Activated CD4-positive, alpha-beta T cell treated with anti-CD3 and anti-CD28 coated beads, Interleukin-2, amount 10 ng/mL, durations not matched to agents 7 days and 5 days (primary cell): Measurements from ENCODE around the gene C1orf198. TPM values are rescaled to one million over a fixed set of nuclear protein-coding genes. Genes with fewer than 3 reads are reported as not detected.

Experiments used
- CTCF ChIA-PET: fragments of 350-600 bp; sonication (Branson Sonifier 250); formaldehyde crosslinking; loops from one replicate; lab custom pipeline; 2021; ENCODE audit warnings: antibody characterized with exemption; lab: Charles Lee
- POLR2A ChIA-PET: fragments of 350-600 bp; sonication (Branson Sonifier 250); formaldehyde crosslinking; loops from one replicate; lab custom pipeline; 2021; ENCODE audit warnings: antibody characterized with exemption; lab: Charles Lee
- DNase-seq: peaks from one replicate; pipeline ENCODE4 v3.0.0-alpha.2; 2020
- H3K27ac Mint-ChIP-seq: one replicate; pipeline ENCODE4 v1.8.0; 2021; ENCODE audit warnings: mild to moderate bottlenecking, moderate library complexity, mixed read lengths
- H3K27me3 Mint-ChIP-seq: one replicate; pipeline ENCODE4 v1.8.0; 2021; ENCODE audit warnings: mixed read lengths
- H3K36me3 Mint-ChIP-seq: one replicate; pipeline ENCODE4 v1.8.0; 2021; ENCODE audit warnings: low read depth, mixed read lengths
- H3K4me1 Mint-ChIP-seq: one replicate; pipeline ENCODE4 v1.8.0; 2021; ENCODE audit warnings: mixed read lengths
- H3K4me3 Mint-ChIP-seq: one replicate; pipeline ENCODE4 v1.8.0; 2021; ENCODE audit warnings: mild to moderate bottlenecking, moderate library complexity, mixed read lengths
- H3K9me3 Mint-ChIP-seq: one replicate; pipeline ENCODE4 v1.8.0; 2021; ENCODE audit warnings: mixed read lengths
- total RNA-seq, 2 experiments: library from RNA; stranded (reverse); gene quantifications; one replicate each; pipeline ENCODE4 v1.2.3, GENCODE V29; 2021

Gene C1orf198
- total RNA-seq, 2 experiments from 2014 or later, result 2.0 to 2.4 TPM

DNA sequence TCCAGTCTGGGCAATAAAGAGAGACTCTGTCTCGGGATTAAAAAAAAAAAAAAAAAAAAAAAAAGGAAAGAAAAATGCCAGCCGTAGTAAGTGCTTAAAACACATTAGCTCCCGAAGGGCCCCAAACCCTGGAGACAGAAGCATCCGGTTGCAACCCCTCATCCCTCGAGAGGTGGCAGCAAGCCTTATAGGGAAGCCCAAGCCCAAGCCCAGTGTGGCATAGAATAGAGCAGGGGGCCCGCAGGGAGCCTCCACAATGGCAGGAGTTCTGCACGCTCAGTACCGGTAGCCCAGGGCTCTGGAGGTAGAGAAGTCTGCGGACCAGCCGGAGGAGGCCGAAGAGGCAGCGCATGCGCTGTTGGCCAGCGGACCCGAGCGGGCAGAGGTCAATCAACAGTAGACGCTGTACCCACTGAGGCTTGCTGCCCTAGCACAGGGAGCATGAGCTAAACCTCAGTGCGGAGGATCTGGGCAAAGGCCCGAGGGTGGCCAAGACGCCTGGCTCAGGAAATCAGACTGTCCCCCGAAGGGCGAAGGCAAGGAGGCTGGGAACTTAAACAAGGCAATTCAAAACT lies 34.1 kb upstream of the C1orf198 start:
- DNase-seq, result no peak
- POLR2A ChIA-PET, result no interaction called here

DNA sequence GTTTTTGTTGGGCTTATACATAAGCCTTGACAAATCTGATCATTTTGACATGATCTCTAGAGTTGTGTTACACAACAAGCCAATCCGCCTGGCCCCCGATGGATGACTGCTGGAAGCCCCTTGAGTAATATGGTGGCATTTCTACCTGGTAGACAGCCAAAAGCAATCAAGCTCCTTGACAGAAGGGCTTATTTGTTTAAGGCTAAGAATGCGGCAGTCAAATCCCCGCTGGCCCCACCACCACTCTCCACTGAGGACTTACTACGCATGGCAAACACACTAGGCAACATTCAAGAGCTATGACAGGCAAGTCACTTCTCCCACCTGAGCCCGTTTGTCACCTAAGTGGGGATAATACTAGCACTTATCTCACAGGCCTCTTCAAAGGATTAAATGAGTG lies 33.4 kb upstream of the C1orf198 start:
- H3K9me3 Mint-ChIP-seq, result no peaks in the 10 kb centered on the region
- CTCF ChIA-PET, result no interaction called here
- H3K27me3 Mint-ChIP-seq, result no peaks in the 10 kb centered on the region
- POLR2A ChIA-PET, result no interaction called here
- no peak overlapping the region for H3K4me3 Mint-ChIP-seq
- peaks cover 18% of the 10 kb centered on the region for H3K36me3 Mint-ChIP-seq
- no peak overlapping the region for H3K27ac Mint-ChIP-seq
- peaks cover 10% of the 10 kb centered on the region for H3K4me1 Mint-ChIP-seq
- no peak for DNase-seq

More for the DNA sequence above, 34.1 kb upstream of the C1orf198 start:
- Mint-ChIP-seq H3K27ac (no peak overlapping the region), H3K36me3 (peaks cover 22% of the 10 kb centered on the region), H3K4me1 (peaks cover 10% of the 10 kb centered on the region), H3K27me3 (no peaks in the 10 kb centered on the region), H3K9me3 (no peaks in the 10 kb centered on the region), H3K4me3 (no peak overlapping the region)
- CTCF ChIA-PET, result interaction anchor here (0.6 kb wide), 1 partner anchor 828 kb away, joined by 3 read pairs; no protein-coding TSS in a partner anchor

DNA sequence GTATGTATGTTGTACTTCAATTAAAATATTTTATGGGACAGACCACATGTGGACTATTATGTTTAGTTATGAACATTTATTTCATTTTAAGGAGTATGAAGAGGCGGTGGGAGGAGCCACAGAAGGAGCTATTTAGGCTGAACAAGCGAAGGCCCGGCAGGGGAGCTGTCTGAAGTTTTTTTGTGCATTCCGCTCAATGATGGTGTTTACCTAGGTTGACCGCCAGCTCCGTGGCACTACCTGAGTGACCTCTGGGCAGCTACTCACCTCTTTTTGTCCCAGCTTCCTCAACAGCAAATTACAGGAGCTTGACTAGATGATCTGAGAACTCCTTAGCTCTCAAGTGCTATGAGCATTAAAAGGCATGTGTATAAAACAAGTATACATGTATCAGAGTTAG lies 32.7 kb upstream of the C1orf198 start:
- ChIA-PET CTCF (interaction anchor here (0.6 to 0.7 kb wide), 2 partner anchors 42 to 310 kb away, joined by 3 to 4 read pairs; no protein-coding TSS in a partner anchor), POLR2A (no interaction called here)
- peaks cover 5% of the 10 kb centered on the region for H3K4me1 Mint-ChIP-seq
- no peak overlapping the region for H3K27ac Mint-ChIP-seq
- no peaks in the 10 kb centered on the region for H3K27me3 Mint-ChIP-seq
- DNase-seq, result no peak
- H3K36me3 Mint-ChIP-seq, result peaks cover 14% of the 10 kb centered on the region
- no peaks in the 10 kb centered on the region for H3K9me3 Mint-ChIP-seq
- H3K4me3 Mint-ChIP-seq, result no peak overlapping the region

DNA sequence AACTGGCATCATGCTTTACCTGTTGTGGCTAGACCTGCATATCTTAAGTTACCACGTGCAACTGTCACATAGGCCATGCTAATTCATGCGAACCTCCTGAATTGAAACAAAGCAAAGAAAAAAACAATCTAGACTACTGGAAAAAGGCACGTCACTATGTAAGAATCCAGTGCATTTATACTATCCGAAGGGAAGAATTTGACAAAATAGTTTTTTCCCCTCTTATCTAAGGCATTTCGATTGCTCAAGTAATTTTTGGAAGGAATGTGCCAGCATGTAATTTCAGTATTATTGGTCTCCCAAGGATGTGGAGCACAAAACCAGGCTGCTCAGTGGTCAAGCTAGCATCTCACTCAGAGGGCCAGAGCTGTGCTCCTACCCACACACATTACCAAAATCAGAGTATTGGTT lies 31.5 kb upstream of the C1orf198 start:
- H3K36me3 Mint-ChIP-seq, result peaks cover 5% of the 10 kb centered on the region
- no peaks in the 10 kb centered on the region for H3K9me3 Mint-ChIP-seq
- no peaks in the 10 kb centered on the region for H3K27me3 Mint-ChIP-seq
- H3K4me3 Mint-ChIP-seq, result no peak overlapping the region
- H3K27ac Mint-ChIP-seq, result no peak overlapping the region
- ChIA-PET CTCF (no interaction called here), POLR2A (no interaction called here)
- no peak for DNase-seq
- no peaks in the 10 kb centered on the region for H3K4me1 Mint-ChIP-seq

DNA sequence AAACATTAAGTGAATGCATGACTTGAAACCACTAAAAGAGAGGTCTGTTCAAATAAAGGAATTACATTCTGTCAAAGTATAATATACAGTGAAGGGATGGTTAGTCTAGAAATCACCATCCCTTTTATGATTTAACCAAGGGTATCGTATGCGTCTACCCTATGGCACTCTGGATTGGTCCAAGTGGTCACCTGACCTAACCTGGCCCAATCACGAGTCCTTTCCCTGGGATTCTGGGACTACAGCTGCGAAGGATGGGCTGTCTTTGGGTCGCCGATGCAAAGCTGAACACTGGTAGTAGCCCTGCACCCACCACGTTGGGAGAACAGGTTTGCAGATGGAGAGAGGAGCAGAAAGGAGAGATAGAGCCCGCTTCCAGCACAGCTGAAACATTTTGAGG lies 30.4 kb upstream of the C1orf198 start:
- no peak for DNase-seq
- no peak overlapping the region for H3K4me3 Mint-ChIP-seq
- H3K27me3 Mint-ChIP-seq, result peaks cover 1% of the 10 kb centered on the region
- no peaks in the 10 kb centered on the region for H3K4me1 Mint-ChIP-seq
- no peak overlapping the region for H3K27ac Mint-ChIP-seq
- peaks cover 3% of the 10 kb centered on the region for H3K36me3 Mint-ChIP-seq
- H3K9me3 Mint-ChIP-seq, result no peaks in the 10 kb centered on the region
- ChIA-PET CTCF (no interaction called here), POLR2A (no interaction called here)

DNA sequence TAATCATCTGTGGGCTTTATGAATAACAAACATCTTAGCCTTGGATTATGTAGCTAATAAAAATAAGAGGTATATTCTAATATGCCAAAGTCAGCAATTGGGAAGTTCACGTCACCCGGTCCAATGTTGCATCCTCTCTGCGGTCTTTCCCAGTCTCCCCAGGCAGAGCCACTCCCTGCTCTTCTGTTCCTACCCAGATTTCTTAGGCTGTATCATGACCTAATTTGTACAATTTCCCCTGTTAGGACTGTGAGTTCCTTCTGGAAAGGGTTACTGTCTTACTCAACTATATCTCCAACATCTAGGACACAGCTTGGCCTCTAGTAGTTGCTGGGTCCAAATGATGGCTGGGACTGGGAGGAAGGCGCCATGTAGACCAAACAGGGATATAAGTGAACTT lies 29.8 kb upstream of the C1orf198 start:
- no peaks in the 10 kb centered on the region for H3K4me1 Mint-ChIP-seq
- H3K27ac Mint-ChIP-seq, result no peak overlapping the region
- ChIA-PET CTCF (no interaction called here), POLR2A (interaction anchor here (0.5 kb wide), 1 partner anchor 1337 kb away, joined by 3 read pairs; no protein-coding TSS in a partner anchor)
- DNase-seq, result no peak
- H3K4me3 Mint-ChIP-seq, result no peak overlapping the region
- H3K27me3 Mint-ChIP-seq, result peaks cover 1% of the 10 kb centered on the region
- peaks cover 2% of the 10 kb centered on the region for H3K36me3 Mint-ChIP-seq
- H3K9me3 Mint-ChIP-seq, result no peaks in the 10 kb centered on the region

DNA sequence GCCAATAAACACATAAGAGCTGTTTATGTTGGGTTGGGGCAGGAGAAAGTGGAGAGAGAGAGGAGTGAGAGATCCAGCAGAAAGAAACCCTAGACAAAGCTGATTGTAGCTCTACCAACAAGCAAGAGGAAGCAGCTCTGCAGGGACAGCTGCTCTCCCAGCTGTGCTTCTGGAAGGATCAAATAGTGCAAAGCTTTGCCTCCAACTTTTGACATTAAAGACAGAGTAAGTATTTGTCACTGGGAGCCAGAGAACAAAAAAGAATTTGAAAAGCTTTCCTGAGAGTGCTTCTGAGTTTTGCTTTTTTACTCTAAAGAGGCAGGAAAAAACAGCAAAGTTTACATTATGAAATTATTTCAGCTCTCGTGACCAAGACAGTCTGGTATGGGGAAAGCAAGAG lies 28.5 kb upstream of the C1orf198 start:
- Mint-ChIP-seq H3K27ac (peak overlapping the region; percentile 48), H3K27me3 (peaks cover 4% of the 10 kb centered on the region), H3K4me1 (no peaks in the 10 kb centered on the region), H3K36me3 (peaks cover 2% of the 10 kb centered on the region), H3K9me3 (no peaks in the 10 kb centered on the region), H3K4me3 (no peak overlapping the region)
- CTCF ChIA-PET, result interaction anchor here (0.5 kb wide), 1 partner anchor 10 kb away, joined by 3 read pairs; no protein-coding TSS in a partner anchor
- no peak for DNase-seq
- POLR2A ChIA-PET, result no interaction called here

DNA sequence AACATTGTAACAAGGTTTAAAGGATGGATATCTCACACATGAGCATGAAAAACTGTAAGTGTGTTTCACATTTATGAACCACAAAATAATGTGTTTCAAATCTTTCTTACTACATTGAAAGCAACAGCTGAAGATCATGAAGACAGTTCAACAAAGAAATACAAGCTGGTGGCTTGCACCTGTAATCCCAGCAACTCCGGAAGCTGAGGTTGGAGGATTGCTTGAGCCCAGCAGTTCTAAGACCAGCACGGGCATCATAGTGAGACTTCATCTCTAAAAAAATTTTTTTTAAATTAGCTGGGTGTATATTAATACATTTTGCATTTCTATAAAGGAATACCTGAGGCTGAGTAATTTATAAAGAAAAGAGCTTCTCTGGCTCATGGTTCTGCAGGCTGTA lies 27.1 kb upstream of the C1orf198 start:
- Mint-ChIP-seq H3K27me3 (peaks cover 4% of the 10 kb centered on the region), H3K4me1 (no peaks in the 10 kb centered on the region), H3K4me3 (no peak overlapping the region), H3K9me3 (no peaks in the 10 kb centered on the region), H3K36me3 (no peaks in the 10 kb centered on the region), H3K27ac (no peak overlapping the region)
- POLR2A ChIA-PET, result no interaction called here
- CTCF ChIA-PET, result interaction anchor here (0.6 to 1.3 kb wide), 2 partner anchors 65 to 68 kb away, joined by 3 read pairs; no protein-coding TSS in a partner anchor
- DNase-seq, result no peak

DNA sequence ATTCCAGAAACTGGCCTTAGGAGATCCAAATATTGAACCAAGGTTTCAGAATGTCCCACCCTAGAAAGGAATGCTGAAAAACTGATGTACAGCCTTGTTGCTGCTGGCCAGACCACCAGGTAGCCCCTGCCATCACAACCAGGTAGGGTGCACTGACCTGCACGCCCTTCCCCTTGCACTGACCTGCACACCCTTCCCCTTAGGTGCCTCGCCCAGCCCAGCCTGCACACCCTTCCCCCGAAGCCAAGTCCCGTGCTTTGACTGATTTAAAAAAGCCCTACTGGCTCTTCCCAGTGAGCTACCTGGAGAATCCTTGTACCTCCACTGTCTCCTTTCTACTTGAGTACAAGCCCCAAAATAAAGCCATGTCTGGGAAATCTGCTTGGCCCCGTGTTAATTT lies 26.3 kb upstream of the C1orf198 start:
- Mint-ChIP-seq H3K9me3 (no peaks in the 10 kb centered on the region), H3K27ac (no peak overlapping the region), H3K27me3 (peaks cover 4% of the 10 kb centered on the region), H3K4me3 (no peak overlapping the region), H3K4me1 (no peaks in the 10 kb centered on the region), H3K36me3 (no peaks in the 10 kb centered on the region)
- CTCF ChIA-PET, result interaction anchor here (1.3 kb wide), 1 partner anchor 67 kb away, joined by 3 read pairs; no protein-coding TSS in a partner anchor
- DNase-seq, result no peak
- POLR2A ChIA-PET, result no interaction called here

DNA sequence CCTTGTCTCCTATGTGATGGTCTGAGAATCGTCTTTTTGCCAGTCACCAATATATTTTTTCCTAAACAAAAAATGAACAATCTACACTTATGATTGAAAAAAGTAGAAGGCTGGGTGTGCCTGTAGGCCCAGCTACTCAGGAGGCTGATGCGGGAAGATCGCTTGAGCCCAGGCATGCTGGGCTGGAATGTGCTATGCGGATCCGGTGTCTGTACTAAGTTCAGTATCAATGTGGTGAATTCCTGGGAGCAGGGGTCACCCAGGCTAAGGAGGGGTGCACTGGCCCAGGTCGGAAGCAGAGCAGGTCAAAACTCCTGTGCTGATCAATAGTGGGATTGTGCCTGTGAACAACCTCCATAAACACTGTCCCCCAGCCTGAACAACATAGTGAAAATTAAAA lies 25.7 kb upstream of the C1orf198 start:
- Mint-ChIP-seq H3K4me3 (no peak overlapping the region), H3K27me3 (peaks cover 4% of the 10 kb centered on the region), H3K27ac (no peak overlapping the region), H3K4me1 (no peaks in the 10 kb centered on the region), H3K9me3 (no peaks in the 10 kb centered on the region), H3K36me3 (no peaks in the 10 kb centered on the region)
- DNase-seq, result no peak
- ChIA-PET POLR2A (no interaction called here), CTCF (no interaction called here)

DNA sequence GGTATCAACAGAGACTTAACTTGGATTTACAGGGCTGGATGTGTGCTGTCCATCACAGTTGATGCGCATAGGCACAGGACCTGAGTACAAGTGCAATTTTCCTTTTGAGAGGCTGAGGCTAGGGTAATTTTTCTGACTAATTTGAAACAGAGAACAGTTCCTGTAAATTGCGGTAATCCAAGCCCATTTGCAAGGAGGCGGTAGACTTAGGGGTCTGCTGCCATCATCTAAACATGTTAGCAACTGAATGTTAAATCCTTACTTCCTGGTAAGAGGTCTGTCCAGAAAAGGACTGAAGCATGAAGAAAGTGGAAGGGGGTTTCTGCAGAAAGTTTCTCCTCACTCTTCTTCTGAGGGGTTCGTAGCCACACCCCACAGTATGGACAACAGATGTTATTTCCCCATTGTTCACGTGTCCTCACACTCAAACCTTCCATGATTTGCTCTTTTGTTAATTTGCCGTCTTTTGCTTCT lies 23.7 kb upstream of the C1orf198 start:
- no peaks in the 10 kb centered on the region for H3K4me1 Mint-ChIP-seq
- no peaks in the 10 kb centered on the region for H3K9me3 Mint-ChIP-seq
- no peak for DNase-seq
- no peak overlapping the region for H3K4me3 Mint-ChIP-seq
- POLR2A ChIA-PET, result no interaction called here
- peaks cover 4% of the 10 kb centered on the region for H3K27me3 Mint-ChIP-seq
- H3K27ac Mint-ChIP-seq, result no peak overlapping the region
- CTCF ChIA-PET, result no interaction called here
- H3K36me3 Mint-ChIP-seq, result no peaks in the 10 kb centered on the region

DNA sequence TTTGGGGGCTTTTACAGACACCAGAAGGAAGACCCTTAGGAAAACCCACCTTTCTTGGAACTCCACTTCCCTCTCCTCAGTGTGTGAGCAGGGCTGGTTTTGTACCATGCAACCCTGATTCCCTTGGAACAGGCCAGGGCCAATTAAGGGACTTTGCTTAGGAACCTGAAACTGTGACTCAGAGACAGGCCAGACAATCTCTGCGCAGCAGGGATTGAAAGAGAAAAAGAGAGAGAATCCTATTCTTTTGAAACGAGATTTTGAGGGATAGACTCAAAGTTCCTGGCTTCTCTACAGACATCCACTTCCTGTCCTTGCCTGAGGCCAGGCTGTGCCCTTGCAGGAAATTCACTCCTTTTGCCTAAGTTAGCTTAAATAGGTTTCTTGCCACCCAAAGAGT lies 23.1 kb upstream of the C1orf198 start:
- POLR2A ChIA-PET, result no interaction called here
- CTCF ChIA-PET, result no interaction called here

DNA sequence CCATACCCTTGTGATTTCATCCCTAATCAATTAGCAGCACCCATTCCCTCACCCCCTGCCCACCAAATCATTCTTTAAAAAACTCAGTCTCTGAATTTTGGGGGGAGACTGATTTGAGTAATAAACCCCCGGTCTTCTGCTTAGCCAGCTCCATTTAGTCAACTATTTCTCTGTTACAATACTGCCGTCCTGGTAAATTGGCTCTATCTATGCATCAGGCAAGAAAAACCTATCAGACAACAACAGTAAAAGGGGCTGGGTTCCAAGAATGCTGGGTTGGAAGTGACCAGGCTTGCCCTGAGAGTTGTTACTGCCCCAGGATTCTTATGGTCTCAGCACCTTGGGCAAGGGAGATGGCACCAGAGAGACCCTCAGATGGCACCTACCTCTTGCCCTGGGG lies 16.3 kb upstream of the C1orf198 start:
- peaks cover 23% of the 10 kb centered on the region for H3K27me3 Mint-ChIP-seq

More for the DNA sequence above, 23.1 kb upstream of the C1orf198 start:
- Mint-ChIP-seq H3K9me3 (no peaks in the 10 kb centered on the region), H3K27me3 (peaks cover 4% of the 10 kb centered on the region), H3K36me3 (no peaks in the 10 kb centered on the region), H3K27ac (no peak overlapping the region), H3K4me1 (no peaks in the 10 kb centered on the region), H3K4me3 (no peak overlapping the region)
- no peak for DNase-seq

DNA sequence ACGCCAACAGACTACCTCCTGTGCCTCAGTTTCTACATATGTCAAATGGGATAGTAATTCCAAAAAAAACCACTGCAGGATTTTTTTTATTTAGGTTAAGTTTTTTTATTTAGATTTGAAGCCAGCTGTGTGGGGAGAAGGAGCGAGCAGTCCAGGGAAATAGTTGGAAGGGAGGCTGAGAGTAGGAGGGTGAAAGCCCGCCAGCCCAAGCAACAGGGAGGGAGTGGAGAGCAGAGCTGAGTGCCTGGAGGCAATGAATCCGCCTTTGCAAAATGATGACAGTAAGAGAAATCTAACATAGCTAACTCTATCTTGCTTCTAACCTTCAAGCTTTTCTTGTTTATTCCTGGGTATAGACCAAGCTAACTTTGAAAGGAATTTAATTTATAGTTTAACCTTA lies 15.6 kb upstream of the C1orf198 start:
- no peak overlapping the region for H3K4me3 Mint-ChIP-seq

More for the DNA sequence above, 16.3 kb upstream of the C1orf198 start:
- Mint-ChIP-seq H3K4me3 (no peak overlapping the region), H3K27ac (no peak overlapping the region), H3K4me1 (no peaks in the 10 kb centered on the region), H3K36me3 (no peaks in the 10 kb centered on the region), H3K9me3 (no peaks in the 10 kb centered on the region)
- ChIA-PET POLR2A (no interaction called here), CTCF (no interaction called here)
- DNase-seq, result no peak

More for the DNA sequence above, 15.6 kb upstream of the C1orf198 start:
- DNase-seq, result no peak
- Mint-ChIP-seq H3K27ac (no peak overlapping the region), H3K4me1 (no peaks in the 10 kb centered on the region), H3K27me3 (peaks cover 27% of the 10 kb centered on the region), H3K9me3 (no peaks in the 10 kb centered on the region), H3K36me3 (no peaks in the 10 kb centered on the region)
- ChIA-PET CTCF (no interaction called here), POLR2A (no interaction called here)
